Nephron progenitor cell (in vitro differentiated cells): Measurements from ENCODE around the gene ZNF106.

Source experiments
- DNase-seq: peaks from one replicate; pipeline ENCODE4 v3.0.0; 2021
- H3K27ac Mint-ChIP-seq: 2 replicates; pipeline ENCODE4 v1.8.0; 2021; ENCODE audit warnings: mild to moderate bottlenecking, moderate library complexity, mixed read lengths
- H3K27me3 Mint-ChIP-seq: 2 replicates; pipeline ENCODE4 v1.8.0; 2021; ENCODE audit warnings: mild to moderate bottlenecking, low read depth, mixed read lengths; ENCODE audit not compliant: poor library complexity
- H3K36me3 Mint-ChIP-seq: 2 replicates; pipeline ENCODE4 v1.8.0; 2021; ENCODE audit warnings: low read depth, mixed read lengths
- H3K4me1 Mint-ChIP-seq: 2 replicates; pipeline ENCODE4 v1.8.0; 2021; ENCODE audit warnings: mixed read lengths
- H3K4me3 Mint-ChIP-seq: 2 replicates; pipeline ENCODE4 v1.8.0; 2021; ENCODE audit warnings: mild to moderate bottlenecking, moderate library complexity, mixed read lengths
- H3K9me3 Mint-ChIP-seq: 2 replicates; pipeline ENCODE4 v1.8.0; 2021; ENCODE audit warnings: mild to moderate bottlenecking, moderate library complexity, mixed read lengths
- TF ChIP-seq, protein P1 (sequence below): fragments of 200-600 bp; sonication (generic); IDR thresholded peaks from 2 replicates; pipeline ENCODE4 v1.5.0; 2021; ENCODE audit warnings: antibody characterized with exemption

ZNF106 gene

DNA sequence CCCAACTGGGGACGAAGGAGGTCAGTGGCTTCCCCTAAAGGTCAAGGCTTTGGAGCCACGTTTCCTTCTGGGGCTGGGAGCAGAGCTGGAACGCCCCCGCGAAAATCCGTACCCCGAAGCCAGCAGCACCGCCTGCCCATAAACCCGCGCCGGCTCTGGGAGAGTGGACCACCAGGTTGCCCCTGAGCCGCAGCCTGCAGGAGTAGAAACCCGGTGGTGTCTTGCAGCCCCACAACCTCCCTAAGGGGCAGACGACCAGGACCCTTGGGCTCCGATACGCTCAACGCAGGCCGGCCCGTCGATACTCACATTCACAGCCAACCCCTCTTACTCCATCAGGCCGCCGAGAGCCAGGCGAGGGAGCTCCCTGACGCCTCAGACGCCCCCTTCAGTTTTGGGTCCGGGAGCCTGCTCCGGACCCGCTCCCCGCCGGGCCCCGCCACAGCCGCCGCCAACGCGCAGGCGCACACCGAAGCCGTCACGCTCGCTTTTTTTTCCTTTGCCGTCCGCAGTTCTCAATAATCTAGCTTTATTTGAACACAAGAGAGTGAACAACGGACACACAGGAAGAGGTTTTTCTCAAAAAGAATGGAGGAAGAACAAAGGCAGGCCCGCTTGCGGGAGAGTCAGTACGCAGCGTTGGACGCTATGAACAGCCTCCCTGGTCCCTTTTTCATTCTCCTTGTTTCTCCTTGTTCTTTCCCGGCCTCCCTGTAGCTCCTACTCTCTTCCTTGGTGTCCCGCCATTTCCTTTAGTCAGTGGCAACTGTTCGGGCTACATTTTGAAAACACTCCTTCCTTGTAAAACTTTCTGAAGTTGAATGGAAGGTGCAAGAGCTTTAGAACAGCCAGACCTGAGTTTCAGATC is at the start of gene ZNF106:
Gene ZNF106, minus strand, starts transcription at position 471 of the 868 bp plus-strand sequence. CDS start 18,852 bp downstream, outside the sequence.
- peaks cover 5% of the 10 kb centered on the region for H3K36me3 Mint-ChIP-seq
- peaks cover 29% of the 10 kb centered on the region for H3K4me1 Mint-ChIP-seq
- H3K27me3 Mint-ChIP-seq, result peaks cover 9% of the 10 kb centered on the region
- H3K4me3 Mint-ChIP-seq, result peak within 1 kb of the TSS; percentile 97
- DNase-seq, result peak; percentile 91
- TF ChIP-seq, protein P1, sequence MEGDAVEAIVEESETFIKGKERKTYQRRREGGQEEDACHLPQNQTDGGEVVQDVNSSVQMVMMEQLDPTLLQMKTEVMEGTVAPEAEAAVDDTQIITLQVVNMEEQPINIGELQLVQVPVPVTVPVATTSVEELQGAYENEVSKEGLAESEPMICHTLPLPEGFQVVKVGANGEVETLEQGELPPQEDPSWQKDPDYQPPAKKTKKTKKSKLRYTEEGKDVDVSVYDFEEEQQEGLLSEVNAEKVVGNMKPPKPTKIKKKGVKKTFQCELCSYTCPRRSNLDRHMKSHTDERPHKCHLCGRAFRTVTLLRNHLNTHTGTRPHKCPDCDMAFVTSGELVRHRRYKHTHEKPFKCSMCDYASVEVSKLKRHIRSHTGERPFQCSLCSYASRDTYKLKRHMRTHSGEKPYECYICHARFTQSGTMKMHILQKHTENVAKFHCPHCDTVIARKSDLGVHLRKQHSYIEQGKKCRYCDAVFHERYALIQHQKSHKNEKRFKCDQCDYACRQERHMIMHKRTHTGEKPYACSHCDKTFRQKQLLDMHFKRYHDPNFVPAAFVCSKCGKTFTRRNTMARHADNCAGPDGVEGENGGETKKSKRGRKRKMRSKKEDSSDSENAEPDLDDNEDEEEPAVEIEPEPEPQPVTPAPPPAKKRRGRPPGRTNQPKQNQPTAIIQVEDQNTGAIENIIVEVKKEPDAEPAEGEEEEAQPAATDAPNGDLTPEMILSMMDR, result no peak
- H3K27ac Mint-ChIP-seq, result peak within 1 kb of the TSS; percentile 99
- no peaks in the 10 kb centered on the region for H3K9me3 Mint-ChIP-seq

DNA sequence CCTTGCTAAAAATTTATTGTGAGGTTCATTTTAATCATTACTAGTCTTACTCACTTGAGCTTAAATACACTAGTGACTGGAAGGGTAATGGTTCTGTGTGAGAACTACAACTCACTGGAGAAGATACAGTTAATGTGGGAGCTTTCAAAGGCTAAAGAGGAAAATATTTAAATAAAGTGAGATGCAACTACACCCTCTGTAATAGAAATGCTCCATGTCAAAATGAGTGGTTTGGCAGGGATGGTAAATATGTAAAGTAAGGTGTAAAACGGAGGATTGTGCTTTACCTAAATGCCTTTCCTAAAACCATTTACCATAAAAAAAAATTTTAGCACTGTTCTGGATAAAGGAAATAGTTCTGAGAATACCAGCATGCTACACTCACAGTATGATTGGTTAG is 42.3 kb upstream of the ZNF106 start:
- no peak overlapping the region for H3K27ac Mint-ChIP-seq
- H3K27me3 Mint-ChIP-seq, result no peaks in the 10 kb centered on the region
- DNase-seq, result no peak
- TF ChIP-seq, protein P1, result no peak
- H3K36me3 Mint-ChIP-seq, result peaks cover 35% of the 10 kb centered on the region
- no peaks in the 10 kb centered on the region for H3K4me1 Mint-ChIP-seq
- no peaks in the 10 kb centered on the region for H3K9me3 Mint-ChIP-seq
- H3K4me3 Mint-ChIP-seq, result no peak overlapping the region

DNA sequence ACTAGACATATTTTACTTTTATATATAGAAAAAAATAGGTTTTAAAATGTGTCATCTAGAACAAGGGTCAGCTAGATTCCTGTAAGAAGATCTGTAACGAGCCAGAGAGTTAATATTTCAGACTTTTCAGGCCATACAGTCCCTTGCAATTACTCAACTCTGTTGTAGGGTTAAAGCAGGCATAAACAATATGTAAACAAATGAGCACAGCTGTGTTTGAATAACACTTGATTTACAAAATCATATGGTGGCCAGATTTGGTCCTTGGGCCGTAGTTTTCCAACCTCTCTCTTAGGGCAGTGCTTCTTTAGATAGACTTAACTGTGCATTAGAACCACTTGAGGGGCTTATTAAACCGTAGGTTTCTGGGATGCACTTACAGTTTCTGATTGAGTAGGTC is 38.0 kb upstream of the ZNF106 start:
- H3K9me3 Mint-ChIP-seq, result no peaks in the 10 kb centered on the region
- H3K27ac Mint-ChIP-seq, result no peak overlapping the region
- peaks cover 40% of the 10 kb centered on the region for H3K36me3 Mint-ChIP-seq
- H3K27me3 Mint-ChIP-seq, result no peaks in the 10 kb centered on the region
- TF ChIP-seq, protein P1, result no peak
- H3K4me3 Mint-ChIP-seq, result no peak overlapping the region
- DNase-seq, result no peak
- no peaks in the 10 kb centered on the region for H3K4me1 Mint-ChIP-seq

DNA sequence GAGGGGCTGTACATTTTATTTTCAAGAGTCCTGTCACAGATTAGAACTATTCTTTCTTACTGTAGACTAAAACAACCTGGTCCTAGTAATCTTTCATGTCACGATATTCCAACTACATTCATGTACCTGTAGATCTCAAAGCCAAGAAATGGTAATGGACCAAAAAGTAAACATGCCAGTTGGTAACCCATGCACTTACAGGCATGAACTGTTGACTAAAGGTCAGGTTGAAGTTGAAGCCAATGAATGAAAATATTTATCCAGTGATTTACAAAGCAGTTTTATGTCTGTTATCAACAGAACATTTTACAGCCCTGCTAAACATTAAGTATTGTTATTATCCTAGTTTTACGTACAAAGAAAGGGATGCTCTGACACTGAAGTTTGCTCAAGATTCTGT is 32.4 kb upstream of the ZNF106 start:
- Mint-ChIP-seq H3K9me3 (no peaks in the 10 kb centered on the region), H3K27ac (no peak overlapping the region), H3K4me3 (no peak overlapping the region), H3K4me1 (no peaks in the 10 kb centered on the region), H3K36me3 (peaks cover 49% of the 10 kb centered on the region), H3K27me3 (no peaks in the 10 kb centered on the region)
- DNase-seq, result no peak
- TF ChIP-seq, protein P1, result no peak

DNA sequence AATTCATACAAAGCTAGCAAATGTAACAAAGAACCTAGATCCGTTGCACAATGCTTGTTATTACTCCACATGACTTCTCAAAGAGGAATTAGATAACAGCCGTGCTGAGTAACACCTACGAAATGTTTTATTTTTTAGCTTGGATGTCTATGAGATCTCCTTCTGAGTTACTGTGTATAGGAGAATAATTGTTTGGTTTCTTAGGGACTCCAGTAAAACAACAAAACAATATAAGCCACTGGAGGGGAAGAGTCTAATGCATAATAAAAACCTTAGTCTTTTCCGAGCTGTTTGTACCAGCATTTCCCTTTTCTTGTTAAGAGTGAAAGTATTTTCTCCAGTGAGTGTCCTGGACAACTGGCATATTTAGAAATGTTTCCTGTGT is 20.1 kb upstream of the ZNF106 start:
- DNase-seq, result no peak
- TF ChIP-seq, protein P1, result no peak
- Mint-ChIP-seq H3K27ac (no peak overlapping the region), H3K4me1 (no peaks in the 10 kb centered on the region), H3K4me3 (no peak overlapping the region), H3K9me3 (no peaks in the 10 kb centered on the region), H3K27me3 (no peaks in the 10 kb centered on the region), H3K36me3 (peaks cover 41% of the 10 kb centered on the region)
